ENCODE measurements around the gene NKX1-1.
"Not testable (repeated sequence)": the region's sequence is repeated elsewhere in the genome, so short reads cannot be mapped to it uniquely, and the experiment has no call there.

The NKX1-1 gene

GRCh38 chr4:1406394-1406980, at the start of gene NKX1-1:
NKX1-1 (minus strand) TSS chr4:1406442; CDS start chr4:1406442, 0 bp downstream.
- no peak for FAIRE-seq

- no peak for FAIRE-seq
These were observed 47.5 kb upstream of the NKX1-1 start for GRCh38 chr4:1453731-1454130.

GRCh38 chr4:1452431-1453051, 46.3 kb upstream of the NKX1-1 start:
- FAIRE-seq: no peak

- no peak for FAIRE-seq
These were observed 45.5 kb upstream of the NKX1-1 start for GRCh38 chr4:1451752-1452122.

- no peak for FAIRE-seq
These were observed 45.0 kb upstream of the NKX1-1 start for GRCh38 chr4:1451106-1451751.

- no peak for FAIRE-seq
These were observed 43.8 kb upstream of the NKX1-1 start for GRCh38 chr4:1449833-1450741.

GRCh38 chr4:1449475-1449832, 43.2 kb upstream of the NKX1-1 start:
- no peak for FAIRE-seq

- no peak for FAIRE-seq
These were observed 42.6 kb upstream of the NKX1-1 start for GRCh38 chr4:1448589-1449420.

GRCh38 chr4:1447676-1448588, 41.7 kb upstream of the NKX1-1 start:
- FAIRE-seq: no peak

GRCh38 chr4:1446502-1447386, 40.5 kb upstream of the NKX1-1 start:
- no peak for FAIRE-seq

- no peak for FAIRE-seq
These were observed 39.6 kb upstream of the NKX1-1 start for GRCh38 chr4:1445716-1446445.

GRCh38 chr4:1443688-1444172, 37.5 kb upstream of the NKX1-1 start:
- not testable (repeated sequence) for FAIRE-seq

GRCh38 chr4:1427010-1427409, 20.8 kb upstream of the NKX1-1 start:
- no peak for FAIRE-seq

- no peak for FAIRE-seq
These were observed 15.4 kb upstream of the NKX1-1 start for GRCh38 chr4:1421657-1422056.

GRCh38 chr4:1419708-1420107, 13.5 kb upstream of the NKX1-1 start:
- FAIRE-seq: no peak

GRCh38 chr4:1418494-1419285, 12.4 kb upstream of the NKX1-1 start:
- no peak for FAIRE-seq

- no peak for FAIRE-seq
These were observed 11.5 kb upstream of the NKX1-1 start for GRCh38 chr4:1417522-1418390.

GRCh38 chr4:1416948-1417260, 10.7 kb upstream of the NKX1-1 start:
- FAIRE-seq: no peak
